GM21515 (cell line): ENCODE data around the gene CCDC68.

Source experiments
- ATAC-seq: cut with Tn5 transposase; IDR thresholded peaks from one replicate; pipeline ENCODE4 v1.9.1; 2021; ENCODE audit not compliant: unreplicated experiment

The CCDC68 gene

GRCh38 chr18:54923339-54923956, 35.8 kb downstream of the CCDC68 start:
- no peak for ATAC-seq

- no peak for ATAC-seq
Measured at GRCh38 chr18:54919412-54919811, 39.8 kb downstream of the CCDC68 start.

- ATAC-seq: no peak
Measured at GRCh38 chr18:54918060-54918459, 41.2 kb downstream of the CCDC68 start.

- no peak for ATAC-seq
Measured at GRCh38 chr18:54916507-54916906, 42.8 kb downstream of the CCDC68 start.

GRCh38 chr18:54914816-54915215, 44.4 kb downstream of the CCDC68 start:
- ATAC-seq: no peak

GRCh38 chr18:54911551-54911950, 47.7 kb downstream of the CCDC68 start:
- no peak for ATAC-seq

- no peak for ATAC-seq
Measured at GRCh38 chr18:54910161-54910919, 48.9 kb downstream of the CCDC68 start.

GRCh38 chr18:54909538-54909937, 49.7 kb downstream of the CCDC68 start:
- no peak for ATAC-seq

- ATAC-seq: no peak
Measured at GRCh38 chr18:54906331-54907185, 52.7 kb downstream of the CCDC68 start.

- ATAC-seq: no peak
Measured at GRCh38 chr18:54905629-54906028, 53.6 kb downstream of the CCDC68 start.

- ATAC-seq: no peak
Measured at GRCh38 chr18:54904581-54904980, 54.7 kb downstream of the CCDC68 start.

GRCh38 chr18:54900290-54900689, 59.0 kb downstream of the CCDC68 start:
- ATAC-seq: no peak

- no peak for ATAC-seq
Measured at GRCh38 chr18:54899500-54899899, 59.8 kb downstream of the CCDC68 start.

- ATAC-seq: no peak
Measured at GRCh38 chr18:54888933-54889332, 70.3 kb downstream of the CCDC68 start.

- ATAC-seq: no peak
Measured at GRCh38 chr18:54888378-54888777, 70.9 kb downstream of the CCDC68 start.

GRCh38 chr18:54883816-54884604, 75.3 kb downstream of the CCDC68 start:
- no peak for ATAC-seq

GRCh38 chr18:54882318-54882717, 76.9 kb downstream of the CCDC68 start:
- ATAC-seq: no peak

- ATAC-seq: no peak
Measured at GRCh38 chr18:54881229-54881768, 78.0 kb downstream of the CCDC68 start.

GRCh38 chr18:54880395-54881105, 78.7 kb downstream of the CCDC68 start:
- no peak for ATAC-seq

GRCh38 chr18:54879691-54880090, 79.6 kb downstream of the CCDC68 start:
- no peak for ATAC-seq
